Stimulated activated CD8-positive, alpha-beta memory T cell treated with anti-CD3 and anti-CD28 coated beads, Interleukin-4, amount 100 ng/mL, for 1 hour (primary cell): ENCODE results near the gene IL12RB1.
"Not testable (repeated sequence)": the region's sequence is repeated elsewhere in the genome, so short reads cannot be mapped to it uniquely, and the experiment has no call there.

Experiments
- DNase-seq, 2 donors: peaks; one replicate each; pipeline ENCODE4 v3.0.0-alpha.2; 2020; ENCODE audit warnings: low read depth in 2 of 2, low spot score in 1 of 2

IL12RB1 gene

DNA sequence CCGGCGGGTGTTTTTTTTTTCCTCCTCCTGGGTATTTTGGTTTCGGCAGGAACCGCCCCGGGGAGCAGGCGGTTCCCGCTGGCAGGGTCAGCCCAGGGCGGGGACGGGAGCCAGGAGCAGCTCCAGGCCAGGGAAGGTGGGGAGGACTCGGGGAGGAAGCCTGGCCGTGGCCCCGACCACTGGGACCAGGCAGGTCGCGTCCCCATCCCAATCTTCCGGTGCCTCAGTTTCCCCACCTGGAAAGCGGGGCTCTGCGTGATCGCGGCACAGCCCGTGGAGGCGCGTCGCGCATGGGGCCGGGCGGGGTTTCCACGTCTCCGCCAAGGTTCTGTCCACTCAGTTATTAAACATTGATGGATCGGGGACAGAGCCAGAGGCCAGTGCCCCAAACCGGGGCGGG lies 34.8 kb downstream of the IL12RB1 start:
- no peak for DNase-seq

DNA sequence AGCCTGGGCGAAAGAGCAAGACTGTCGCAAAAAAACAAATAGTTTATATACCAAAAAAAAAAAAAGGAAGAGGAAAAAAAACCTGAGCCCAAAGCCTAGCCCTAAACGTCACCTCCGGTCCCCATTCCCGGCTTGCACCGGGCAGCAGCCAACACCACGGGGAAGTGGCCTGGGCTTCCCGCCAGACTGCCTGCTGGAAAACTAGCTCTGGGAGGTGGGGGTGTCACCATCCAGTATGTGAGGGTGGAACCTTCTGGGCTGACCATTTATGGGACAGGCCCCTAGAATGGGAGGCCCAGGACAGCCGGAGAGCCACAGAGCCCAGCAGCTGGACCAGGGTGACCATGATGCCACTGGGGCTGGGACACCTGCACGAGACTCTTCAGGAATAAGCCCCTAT lies 37.3 kb downstream of the IL12RB1 start:
- DNase-seq, result no peak

DNA sequence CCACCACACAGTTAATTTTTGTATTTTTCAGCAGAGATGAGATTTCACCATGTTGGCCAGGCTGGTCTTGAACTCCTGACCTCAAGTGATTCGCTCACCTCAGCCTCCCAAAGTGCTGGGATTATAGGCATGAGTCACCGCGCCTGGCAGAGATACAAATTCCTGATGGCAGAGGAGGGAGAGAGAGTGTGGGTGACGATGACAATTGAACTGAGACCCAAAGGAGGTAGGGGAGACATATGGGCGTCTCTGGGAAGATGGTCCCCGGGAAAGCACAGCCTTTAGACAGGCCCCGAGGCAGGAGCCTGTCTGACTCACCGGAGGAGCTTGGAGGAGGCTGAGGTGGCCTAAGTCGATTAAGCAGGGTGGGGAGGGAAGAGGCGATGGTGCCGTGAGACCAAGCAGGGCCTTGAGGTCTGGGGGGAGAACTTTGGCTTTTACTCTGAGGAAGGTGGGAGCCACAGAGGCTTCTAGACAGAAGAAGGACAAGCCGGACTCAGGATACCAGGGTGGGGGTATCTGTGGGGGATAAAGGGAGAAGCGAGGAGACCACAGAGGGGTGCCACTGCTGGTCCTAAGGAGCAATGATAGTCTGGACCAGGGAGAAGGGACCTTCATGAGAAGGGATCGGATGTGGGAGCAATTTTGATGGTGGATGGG lies 40.5 kb downstream of the IL12RB1 start:
- DNase-seq, result no peak

DNA sequence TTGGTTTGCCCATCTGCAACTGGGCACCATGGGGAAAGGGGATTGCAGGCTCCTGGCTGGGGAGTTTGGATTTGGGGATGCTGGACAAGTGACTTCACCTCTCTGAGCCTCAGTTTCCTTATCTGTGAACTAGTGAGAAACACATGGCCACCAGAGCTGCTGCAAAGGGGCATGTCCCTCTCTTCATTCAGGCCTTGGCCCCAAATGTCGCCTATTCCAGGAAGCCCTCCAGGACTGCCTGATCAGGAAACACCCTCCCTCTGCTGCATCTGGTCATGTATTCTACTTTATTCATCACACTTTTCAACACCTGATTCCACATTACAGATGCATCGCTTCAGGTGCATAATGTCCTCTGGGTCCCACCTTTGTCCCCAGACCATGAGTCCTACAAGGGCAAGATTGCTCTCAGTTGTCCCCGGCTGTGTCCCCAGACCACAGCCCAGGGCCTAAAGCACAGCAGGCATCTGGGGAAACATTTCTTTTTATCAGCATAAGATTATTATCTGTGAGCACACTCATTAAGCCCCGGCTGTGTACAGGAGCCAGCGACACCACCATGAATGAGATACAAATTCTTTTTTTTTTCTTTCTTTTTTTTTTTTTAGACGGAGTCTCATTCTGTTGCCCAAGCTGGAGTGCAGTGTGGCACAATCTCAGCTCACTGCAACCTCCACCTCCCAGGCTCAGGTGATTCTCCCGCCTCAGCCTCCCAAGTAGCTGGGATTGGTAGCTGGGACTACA lies 41.3 kb downstream of the IL12RB1 start:
- no peak for DNase-seq

DNA sequence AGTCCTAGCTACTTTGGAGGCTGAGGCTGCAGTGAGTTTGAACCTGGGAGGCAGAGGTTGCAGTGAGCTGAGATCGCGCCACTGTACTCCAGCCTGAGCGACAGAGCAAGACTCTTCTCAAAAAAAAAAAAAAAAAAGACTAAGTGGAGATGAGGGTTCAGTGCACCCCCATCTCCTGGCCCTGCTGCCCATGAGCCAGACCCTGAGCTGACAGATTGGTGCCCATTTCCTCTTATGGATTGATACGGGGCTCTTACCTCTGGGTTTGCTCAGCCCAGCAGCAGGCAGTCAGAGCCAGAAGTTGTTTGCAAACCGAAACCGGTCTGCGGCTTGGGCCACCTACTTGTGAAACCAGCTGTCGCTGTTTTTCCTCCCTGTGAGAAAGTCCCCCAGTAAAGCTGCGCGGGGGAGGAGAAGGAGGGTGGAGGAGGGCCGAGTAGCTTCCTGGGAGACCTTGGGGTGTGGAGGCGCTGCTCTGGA lies 41.9 kb downstream of the IL12RB1 start:
- peak; percentile 67 to 71 for DNase-seq

DNA sequence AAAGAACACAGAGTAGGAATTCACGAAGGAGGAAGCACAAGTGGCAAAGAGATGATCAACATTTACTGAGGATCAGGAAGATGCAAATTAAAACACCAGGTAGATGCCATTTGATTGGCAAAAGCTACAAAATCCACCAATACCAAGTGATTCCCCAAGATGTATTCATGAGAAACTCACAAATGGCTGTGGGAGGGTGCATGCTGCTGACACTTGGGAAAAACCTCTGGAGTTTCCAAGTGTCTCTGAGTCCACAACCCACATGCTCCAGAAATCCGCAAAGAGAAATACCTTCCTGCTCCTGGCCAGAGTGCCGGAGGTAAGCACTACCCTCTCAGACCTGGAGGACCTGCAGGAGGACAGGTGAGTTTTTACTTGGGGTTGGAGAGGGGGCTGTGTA lies 43.1 kb downstream of the IL12RB1 start:
- no peak for DNase-seq

DNA sequence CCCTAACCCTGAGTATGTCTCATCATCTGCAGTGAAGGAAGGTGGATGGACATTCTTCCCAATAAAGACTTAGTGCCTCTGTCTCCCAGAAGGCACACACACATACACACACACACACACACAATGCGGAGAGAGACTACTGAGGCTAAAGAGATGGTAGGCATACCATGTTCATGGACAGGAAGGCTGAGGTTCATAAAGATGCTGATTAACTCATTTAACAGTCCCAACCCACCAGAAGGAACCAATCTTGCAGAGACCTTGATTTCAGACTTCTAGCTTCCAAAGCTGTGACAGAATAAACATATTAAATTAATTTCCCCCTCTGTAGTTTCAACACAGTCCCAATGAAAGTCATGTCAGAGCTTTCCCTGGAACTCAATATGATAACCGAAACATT lies 45.7 kb downstream of the IL12RB1 start:
- DNase-seq, result no peak

DNA sequence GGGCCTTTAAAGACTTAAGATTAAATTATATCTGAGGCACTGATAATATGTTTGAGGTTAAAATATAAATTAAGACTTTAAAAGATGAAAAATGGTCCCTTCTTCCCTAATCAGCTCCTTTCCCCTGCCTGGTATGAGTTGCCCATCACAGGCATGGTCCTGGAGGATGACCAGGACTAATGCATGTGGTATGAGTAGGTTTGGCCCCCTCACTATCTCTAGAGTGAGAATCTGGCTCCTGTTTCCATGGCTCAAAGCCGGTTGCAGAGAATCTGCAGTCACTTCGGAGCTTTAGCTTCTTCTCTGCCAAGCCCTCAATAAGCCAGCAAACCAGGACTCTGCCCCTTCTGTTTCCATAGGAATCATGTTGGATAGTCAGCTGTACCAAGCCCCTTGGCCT lies 54.6 kb downstream of the IL12RB1 start:
- not testable (repeated sequence) for DNase-seq

DNA sequence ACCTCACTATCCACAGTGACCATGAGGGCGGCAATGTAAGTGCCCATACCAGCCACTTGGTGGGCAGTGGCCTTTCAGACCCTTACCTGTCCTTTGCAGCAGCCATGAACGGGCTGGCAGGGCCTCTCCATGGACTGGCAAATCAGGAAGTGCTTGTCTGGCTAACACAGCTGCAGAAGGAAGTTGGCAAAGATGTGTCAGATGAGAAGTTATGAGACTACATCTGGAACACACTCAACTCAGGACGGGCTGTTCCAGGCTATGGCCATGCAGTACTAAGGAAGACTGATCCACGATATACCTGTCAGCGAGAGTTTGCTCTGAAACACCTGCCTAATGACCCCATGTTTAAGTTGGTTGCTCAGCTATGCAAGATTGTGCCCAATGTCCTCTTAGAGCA lies 55.3 kb downstream of the IL12RB1 start:
- DNase-seq, result not testable (repeated sequence)

DNA sequence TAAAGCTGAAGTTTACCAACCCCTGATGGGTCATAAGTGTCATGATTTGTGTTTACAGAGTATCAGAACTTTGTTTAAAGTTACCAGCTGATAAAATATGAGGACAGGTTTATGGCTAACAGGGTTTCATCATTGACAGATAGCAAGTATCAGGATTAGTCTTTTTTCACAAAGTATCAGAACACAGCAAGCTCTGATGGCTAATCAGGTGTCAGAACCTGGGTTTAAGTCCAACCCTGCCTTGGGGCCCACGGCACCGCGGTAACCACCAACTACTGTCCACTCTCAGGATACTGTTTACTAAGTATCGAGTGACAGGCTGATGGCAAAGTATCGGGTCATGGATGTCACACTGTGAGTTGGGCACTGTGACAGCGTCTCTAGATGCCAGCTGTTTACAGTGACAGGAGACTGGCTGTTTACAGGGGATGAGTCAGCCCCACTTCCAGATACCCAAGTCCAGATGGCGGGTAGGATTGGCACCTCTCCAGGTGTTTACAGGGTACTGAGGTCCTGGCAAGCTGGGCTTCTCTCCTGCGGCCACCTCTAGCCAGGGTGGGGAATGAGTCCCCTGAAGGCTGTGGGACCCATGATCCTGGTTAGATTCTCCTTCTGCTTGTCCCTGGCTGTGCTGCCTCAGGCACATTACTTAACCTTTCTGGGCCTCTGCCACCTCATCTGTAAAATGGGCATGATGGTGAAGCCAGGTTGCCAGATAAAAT lies 57.0 kb downstream of the IL12RB1 start:
- no peak for DNase-seq

DNA sequence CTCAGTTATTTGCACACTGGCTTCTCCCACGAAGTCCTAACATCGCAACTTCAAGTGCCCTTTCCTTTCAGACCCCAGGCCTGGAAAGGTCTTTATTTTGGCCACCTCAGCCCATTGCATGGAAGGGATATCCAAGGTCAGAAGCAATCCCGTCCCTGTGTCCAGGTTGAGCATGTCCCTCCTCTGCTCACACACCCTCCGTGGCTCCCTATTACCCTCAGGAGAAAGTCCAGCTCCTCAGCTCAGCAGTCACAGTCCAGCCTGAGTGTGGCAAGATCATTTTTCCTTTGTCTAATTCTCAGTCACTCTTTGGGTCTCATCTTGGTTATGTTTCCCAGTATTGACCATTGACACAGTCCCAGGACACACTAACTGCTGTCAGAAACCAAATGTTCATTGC lies 59.6 kb downstream of the IL12RB1 start:
- DNase-seq, result no peak

DNA sequence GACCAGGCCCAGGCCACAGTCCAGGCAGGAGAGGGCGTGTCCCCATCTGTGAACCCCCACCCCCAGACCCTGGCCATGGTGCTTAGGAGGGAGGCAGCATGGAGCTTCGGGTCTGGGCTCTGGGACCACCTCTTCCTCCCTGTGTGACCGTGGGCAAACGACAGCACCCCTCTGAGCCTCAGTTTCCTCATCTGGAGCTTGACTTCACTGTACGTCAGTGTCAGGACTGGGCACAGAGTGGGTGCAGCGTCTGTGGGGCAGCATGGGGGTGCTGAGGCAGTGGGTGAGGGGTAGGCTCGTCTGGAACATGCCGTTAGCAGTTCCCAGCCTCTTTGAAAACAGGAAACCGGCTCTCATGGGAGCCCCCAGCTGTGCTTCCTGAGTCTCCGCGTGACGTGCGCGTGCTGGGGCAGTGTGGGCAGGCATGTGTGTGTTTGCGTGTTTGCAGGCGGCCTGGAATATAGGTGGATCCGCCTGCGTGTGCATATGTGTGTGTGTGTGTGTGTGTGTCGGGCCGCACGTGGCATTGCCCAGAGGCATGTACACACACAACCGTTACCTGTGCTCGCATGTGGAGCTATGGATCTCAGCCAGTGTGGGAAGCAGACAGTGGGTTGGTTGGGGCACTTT lies 63.0 kb downstream of the IL12RB1 start:
- no peak for DNase-seq

DNA sequence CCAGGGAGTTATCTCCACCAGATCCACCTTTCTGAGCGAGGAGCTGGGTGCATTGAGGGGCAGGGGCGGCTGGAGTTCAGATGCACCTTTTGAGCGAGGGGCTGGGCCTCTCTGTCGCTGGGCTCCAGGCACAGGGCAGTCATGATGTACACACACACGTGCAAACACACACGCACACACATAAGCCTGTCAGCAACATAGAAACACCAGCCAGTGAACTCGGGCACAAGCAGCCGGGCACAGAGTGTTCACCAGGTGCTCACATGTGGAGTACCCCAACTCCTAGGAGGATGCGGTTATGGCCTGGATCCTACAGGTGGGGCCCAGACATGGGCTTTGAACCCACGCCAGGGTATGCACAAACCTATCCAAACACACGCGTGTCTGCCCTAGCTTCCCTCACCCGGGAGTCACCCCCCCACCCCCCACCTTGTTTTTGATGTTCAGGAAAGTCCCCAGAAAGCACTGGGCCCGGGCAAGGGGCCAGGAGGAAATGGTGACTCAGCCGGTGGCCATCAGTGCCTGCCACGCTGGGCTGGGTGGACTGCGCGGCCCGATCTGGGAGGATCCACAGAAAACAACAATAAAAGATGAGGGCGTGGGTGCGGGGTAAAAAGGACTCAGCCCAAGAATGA lies 65.5 kb downstream of the IL12RB1 start:
- peak in 1 of 2 donors; percentile 56 for DNase-seq

DNA sequence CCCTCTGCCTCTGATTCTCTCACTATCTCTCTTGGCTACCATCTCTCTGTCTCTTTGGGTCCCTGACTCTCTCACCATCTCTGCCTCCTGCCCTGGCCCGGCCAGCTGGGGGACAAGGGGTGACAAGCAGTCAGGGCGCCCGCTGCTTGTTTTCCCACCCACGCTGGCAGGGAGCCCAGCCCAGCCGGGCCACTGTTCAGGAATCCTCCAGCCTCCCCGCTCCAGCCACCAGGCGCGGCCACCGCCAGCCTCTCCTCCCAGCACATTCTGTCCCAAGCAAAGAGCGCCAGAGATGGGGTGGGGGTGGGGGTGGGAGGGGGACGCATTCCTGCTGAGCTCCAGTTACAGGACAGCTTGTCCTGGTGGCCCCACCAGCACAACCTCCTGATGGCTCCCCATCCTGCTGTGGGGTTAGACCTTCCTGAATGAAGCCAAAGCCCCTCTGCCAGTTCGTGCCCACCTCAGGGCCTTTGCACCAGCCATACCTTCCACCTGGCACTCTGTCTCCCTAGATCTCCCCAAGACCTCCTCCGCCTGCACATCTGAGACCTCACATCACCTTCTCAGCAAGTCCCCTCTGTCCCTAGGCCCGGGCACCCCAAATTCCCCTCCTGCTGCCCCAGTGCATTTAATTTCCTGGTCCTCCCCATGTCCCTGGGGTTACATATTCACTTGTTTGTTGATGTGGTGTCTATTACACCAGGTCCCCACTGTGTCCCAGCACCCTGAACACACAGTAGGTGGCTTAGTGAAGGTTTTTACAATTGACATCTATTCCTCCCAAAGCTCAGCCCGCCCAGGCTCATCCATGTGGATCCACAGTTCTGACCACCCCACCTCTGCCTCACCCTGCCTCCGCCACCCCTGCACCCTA lies 66.3 kb downstream of the IL12RB1 start:
- no peak for DNase-seq

DNA sequence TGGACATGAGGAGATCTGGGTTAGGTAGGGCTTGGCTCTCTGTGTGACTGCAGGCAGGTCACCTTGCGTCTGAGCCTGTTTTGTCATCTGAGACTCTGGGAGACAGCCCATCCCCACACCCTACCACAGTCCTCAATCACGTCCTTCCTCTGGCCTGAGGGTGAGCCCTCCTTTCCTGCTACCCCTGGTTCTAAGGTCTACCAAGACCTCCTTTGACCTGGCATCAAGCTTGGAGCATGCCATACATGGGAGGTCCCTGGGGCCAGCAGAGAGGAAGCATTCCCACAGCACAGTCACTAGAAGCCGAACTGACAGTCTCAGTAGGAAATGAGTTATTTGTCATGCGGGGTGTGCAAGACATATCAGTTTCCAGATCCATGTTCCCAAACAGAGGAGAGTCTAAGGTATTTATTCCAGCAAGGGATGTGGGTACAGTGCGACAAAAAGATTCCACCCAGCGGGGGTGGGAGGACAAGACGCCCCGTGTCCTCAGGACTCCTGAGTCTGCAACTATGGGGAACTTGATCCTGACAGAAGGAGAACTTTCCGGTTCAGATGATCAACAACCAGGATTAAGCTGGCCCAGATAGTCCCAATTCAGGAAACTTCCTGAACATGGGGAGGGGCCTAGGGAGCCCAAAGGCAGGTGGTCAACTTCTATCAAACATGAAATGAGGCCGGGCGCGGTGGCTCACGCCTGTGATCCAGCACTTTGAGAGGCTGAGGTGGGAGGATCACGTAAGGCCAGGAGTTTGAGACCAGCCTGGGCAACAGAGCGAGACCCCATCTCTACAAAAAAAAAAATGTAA lies 69.3 kb downstream of the IL12RB1 start:
- no peak for DNase-seq

DNA sequence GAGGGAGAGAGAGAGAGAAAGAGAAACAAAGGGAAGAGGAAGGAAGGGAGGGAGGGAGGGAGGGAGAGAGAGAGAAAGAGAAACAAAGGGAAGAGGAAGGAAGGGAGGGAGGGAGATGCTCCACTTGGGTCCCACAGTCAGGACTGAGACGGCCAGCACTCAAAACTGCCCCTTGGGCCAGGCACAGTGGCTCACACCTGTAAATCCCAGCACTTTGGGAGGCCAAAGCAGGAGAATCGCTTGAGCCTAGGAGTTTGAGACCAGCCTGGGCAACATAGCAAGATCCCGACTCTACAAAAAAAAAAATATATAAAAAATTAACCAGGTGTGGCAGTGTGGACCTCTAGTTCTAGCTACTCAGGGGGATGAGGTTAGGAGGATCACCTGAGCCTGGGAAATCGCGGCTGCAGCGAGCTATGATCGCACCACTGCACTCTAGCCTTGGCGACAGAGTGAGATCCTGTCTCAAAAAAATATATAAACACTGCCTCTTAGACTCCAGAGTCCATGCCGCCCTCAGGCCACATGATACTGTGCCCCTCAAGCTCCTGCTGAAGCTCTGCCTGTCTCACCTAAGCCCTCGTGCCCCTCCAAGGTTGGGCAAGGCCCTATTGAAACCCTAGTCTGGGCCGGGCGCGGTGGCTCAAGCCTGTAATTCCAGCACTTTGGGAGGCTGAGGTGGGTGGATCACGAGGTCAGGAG lies 70.4 kb downstream of the IL12RB1 start:
- no peak for DNase-seq

DNA sequence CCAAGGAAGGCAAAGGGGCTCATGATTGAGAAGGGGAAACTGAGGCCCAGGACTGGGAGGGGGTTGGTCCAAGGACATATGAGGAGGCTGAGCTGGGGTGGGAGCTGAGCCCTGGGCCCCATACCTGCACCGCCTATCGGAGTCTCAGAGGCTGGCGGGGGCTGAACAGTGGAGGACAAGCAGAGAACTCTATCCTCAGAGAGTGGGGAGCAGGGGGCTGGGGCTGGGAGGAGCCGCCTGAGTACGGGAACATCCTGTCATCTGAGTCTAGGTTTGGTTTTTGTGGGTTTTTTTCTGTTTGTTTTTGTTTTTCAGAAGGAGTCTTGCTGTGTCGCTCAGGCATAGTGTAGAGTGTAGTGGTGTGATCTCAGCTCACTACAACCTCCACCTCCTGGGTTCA lies 72.5 kb downstream of the IL12RB1 start:
- DNase-seq, result no peak

DNA sequence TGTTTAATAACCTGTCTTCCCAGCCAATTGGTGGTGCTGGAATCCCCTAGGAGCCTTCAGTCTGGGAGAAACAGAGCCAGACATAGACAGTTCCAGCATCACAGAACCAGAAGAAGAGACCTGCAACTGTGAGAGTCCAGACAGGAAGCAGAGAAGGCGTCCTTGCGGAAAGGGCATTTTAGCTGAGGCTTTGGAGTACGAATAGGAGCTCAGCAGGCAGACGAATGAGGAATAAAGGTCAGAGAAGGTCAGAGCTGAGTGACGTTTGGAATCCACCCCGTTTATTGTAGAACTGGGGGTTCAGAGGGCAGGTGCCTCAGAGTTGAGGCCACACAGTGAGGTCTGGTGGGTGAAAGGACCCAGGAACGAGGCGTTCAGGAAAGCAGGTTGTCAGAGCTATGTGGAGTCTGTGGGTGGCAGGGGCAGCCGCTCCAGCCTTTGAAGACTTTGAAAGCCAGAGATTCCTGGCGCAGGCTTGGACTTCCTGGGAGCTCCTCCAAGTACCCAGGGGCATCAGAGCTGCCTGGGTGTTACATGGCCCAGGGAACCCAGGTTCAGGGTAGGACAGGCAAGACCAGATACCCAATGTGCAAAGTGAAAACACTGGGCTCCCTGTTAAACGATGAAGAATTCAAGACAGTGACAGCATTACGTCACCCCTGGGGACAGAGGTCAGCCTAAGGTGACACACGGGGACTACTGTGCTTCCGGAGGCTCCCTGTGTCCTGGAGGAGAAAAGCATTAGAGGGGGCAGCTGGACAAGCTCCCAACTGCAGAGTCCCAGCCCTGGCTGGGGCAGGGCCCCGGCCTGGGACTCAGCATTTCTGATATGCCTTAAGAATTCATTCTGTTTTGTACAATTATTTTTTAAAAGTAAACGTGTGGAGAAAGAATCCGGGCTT lies 73.3 kb downstream of the IL12RB1 start:
- DNase-seq, result no peak
